GM19351 (cell line): Measurements from ENCODE around the gene ERCC5.

Source experiments
- ATAC-seq: cut with Tn5 transposase; IDR thresholded peaks from one replicate; pipeline ENCODE4 v1.9.1; 2021; ENCODE audit warnings: mild to moderate bottlenecking, moderate library complexity; ENCODE audit not compliant: unreplicated experiment

ERCC5 gene

DNA sequence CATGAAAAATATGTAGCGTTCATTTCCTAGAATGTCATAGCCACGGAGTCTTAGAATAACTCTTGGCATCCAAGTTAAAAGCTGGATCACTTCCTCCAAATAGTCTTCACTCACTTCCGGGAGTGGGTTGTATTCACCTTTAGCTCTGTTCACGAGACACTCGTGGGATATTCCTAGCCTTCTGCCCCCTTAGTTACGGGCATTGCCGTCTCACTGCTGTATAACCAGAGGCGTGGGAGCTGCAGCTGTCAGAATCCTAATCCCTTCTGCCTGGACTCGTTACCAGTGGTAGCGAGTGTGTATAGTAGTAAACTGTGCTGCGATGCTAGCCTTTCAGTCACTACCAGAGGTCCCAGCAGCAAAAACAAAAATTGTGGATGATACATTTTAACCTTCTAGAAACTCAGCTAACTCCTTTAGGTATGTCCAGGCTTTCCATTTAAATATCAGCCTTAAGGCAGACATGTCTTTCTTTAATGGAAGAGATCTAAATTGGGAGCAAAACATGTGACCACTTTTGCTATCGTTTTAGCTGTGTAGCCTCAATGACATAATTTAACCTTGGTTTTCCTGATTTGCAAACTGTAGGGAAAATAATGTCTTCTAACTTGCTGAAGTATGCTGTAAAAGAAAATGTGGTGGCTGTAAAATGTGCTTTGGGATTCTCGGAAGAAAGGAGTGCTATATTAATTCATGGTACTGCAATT lies 34.1 kb downstream of the ERCC5 start:
- ATAC-seq, result no peak

DNA sequence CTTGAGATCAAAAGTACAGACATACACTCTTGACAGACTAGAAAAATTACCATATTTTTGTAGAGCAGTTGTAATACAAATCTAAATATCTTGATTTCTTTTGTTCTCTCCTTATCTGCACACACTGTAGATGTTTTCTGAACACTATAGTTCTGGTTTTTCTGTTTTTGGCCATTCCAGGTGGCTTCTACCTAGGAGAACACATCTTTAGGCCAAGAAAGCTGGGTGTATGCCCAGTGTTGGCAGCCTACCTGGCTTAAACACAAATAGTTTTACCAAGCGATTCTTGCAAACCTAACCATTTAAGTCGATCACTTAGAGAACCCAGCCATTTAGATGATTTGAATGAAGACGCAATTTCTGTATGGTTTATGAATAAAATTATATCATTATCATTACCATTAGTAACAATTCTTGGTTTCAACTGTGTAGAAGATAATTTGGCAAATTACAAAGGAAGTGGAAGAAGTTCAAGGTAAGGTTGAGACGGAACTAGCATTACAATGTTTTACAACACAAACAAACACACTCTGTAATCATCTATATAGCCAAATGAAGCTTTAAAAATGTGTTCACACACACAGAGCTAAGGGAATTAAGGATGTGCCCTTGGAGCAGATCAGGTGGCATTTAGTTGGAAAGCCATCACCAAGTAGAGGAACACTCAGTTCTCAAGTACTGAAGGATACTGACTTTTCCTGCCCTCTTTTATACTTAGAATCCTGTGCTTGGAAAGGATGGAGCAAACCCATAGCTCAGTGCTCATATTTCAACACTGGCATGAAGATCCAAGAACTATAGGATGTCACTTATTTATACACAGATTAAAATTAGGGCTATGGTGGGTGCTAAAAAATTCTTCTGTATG lies 36.2 kb downstream of the ERCC5 start:
- ATAC-seq, result no peak

DNA sequence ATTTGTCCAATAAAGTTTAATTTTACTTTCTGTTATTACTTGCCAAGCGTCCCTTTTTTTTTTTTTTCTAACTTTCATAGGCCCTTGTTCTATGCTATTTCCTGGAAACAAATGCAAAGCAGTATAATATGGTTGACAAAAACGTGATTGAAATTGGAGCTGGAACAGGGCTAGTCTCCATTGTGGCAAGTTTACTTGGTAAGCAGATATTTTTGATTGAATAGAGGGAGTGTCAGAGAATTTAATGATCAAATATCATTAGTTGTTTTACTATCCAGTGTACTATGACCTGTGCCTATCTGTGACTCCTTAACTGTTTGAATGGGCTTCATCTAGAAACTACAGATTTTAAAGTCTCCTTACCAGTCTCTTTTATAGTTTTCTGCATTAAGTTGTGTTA lies 46.7 kb downstream of the ERCC5 start:
- ATAC-seq, result no peak

GRCh38 chr13:102897371-102898138 lies 51.7 kb downstream of the ERCC5 start:
- no peak for ATAC-seq

DNA sequence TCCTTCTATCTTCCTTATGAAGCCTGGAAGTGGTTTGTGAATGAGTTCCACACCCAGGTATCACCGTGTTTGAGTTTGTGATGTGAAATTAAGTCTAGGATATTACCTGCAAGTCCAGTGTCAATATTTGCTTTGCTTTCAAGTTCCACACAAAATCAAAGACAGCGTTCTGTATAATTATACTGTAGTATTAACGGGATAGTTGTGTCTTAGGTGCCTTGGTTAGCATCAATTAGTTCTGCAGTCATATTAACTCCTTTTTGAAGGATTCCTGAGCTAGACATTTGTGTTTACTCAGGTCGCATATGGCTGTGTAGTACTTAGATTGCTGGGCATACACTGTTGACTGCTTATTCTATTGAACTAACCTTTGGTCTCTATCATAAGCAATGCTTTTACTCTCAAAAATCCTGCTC lies 54.4 kb downstream of the ERCC5 start:
- ATAC-seq, result no peak

GRCh38 chr13:102901056-102901455 lies 55.2 kb downstream of the ERCC5 start:
- ATAC-seq, result no peak

DNA sequence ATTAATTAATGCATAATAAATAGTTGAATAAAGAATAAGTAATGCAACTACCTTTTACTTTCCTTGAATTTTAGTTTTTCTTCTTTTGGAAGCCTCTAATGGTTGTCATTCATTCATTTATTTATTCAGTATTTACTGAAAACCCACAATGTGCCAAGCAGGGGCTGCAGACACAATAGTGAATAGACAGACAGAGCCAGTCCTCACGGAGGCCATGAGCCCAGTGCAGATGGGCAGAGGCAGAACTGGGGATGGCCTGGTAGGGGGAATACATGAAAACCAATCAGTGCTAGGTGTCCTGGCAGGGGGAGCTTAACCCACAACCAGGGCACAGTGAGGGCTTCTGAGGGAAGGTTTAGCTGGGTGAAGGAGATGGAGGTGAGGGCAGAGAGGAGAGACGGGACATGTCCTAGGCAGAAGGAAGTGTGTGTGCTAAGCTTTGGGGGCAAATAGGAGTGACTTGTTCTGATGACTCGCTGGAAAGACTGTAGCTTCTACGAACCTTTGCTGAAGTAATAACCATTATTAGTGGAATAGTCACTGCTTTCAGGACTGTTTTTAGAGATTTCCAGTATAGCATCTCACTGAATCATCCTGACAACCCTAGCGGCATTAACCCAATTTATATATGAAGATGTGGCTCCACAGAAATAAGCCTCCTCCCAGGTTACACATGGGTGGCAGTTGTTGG lies 55.9 kb downstream of the ERCC5 start:
- no peak for ATAC-seq

GRCh38 chr13:102902789-102903347 lies 57.0 kb downstream of the ERCC5 start:
- no peak for ATAC-seq

GRCh38 chr13:102903659-102904407 lies 58.0 kb downstream of the ERCC5 start:
- no peak for ATAC-seq

GRCh38 chr13:102904408-102904862 lies 58.6 kb downstream of the ERCC5 start:
- no peak for ATAC-seq

DNA sequence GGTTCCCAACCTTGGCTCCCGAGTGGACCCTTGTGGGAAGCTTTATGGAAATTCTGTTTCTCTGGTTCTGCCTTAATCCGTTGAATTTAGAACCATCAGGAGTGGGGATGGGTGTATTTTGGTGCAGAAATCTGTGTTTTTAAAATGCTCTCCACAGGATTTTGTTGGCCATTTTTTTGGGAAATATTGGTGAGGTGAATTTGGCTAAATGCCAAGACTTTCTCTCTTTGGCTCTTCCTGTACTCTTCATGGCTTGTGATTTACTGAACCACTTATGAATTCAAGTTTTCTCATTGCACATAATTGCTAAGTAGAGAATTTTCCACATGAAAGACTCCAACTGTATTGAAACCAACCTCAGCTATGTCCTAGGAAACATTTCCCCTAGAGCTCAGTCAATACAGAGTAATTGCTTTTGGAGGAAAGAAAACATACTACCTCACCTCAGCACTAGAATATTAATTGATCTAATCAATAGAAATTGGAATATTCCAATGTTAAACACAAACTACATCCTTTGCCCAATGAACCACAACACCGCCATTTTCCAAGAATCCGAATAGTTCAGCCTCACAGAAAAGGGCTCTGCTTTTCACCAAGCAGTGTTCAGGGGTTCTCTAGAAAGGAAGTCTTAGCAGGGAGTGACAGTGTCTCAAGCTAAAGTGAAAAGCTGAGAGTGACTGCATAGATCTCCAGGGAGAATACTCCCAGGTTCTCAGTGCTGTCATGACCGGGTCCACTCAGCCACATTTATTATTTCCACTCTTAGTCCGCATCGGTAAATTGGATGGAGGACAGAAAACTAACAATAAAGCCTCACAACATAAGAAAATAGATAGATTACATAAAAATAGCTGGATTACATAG lies 60.3 kb downstream of the ERCC5 start:
- ATAC-seq, result no peak

DNA sequence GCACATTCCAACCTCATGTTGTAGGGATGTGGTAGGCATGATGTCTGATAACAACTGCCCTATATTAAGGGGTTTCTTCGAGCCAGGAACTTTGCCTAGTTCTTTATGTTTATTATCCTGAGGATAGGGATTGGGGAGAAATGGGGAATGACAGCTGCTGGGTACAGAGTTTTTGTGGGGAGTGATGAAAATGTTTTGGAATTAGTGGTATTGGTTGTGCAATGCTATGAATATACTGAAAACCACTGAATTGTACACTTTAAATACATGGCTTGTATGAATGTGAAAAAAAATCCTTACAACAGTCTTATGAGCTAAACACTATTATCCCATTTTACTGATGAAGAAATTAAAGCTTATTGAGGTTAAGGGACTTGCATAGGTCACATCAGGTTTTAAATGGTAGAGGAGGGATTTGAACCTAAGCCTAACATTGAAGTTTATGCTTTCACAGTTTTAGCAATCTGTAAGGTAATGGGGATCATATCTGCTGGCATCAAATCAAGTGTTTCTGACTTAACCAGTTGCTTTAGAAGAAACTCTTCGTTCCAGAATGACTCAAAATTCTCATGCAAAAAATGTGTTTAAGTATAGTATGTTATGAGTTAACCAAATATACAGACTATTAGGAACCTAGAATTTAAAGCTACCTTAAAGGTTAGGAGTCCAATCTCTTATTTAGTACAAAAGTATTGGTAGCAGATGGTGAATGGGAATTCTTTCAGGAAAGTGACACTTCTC lies 61.4 kb downstream of the ERCC5 start:
- ATAC-seq, result peak; percentile 75

GRCh38 chr13:102907886-102908515 lies 62.2 kb downstream of the ERCC5 start:
- ATAC-seq, result peak; percentile 6

DNA sequence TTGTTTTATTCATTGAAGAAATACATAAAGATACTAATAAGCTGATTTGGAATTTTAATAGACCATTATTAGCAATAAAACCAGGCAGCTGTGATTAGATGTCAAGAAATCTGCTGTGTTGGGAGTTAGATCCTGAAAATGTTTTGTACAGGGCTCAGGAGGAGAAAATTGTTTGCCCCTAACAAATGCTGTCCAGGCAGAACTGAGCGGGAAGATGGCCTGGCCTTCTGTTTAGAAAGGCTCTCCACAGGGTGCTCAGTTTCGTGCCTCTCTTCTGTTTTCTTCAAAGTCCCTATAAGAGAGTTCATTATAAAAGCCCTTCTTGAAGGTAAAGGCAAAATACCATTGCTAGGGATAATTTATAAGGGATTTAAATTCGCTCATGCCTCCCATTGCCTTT lies 64.1 kb downstream of the ERCC5 start:
- no peak for ATAC-seq

- ATAC-seq, result no peak
Measured at GRCh38 chr13:102911336-102911735, 65.5 kb downstream of the ERCC5 start.

- ATAC-seq, result no peak
Measured at GRCh38 chr13:102912599-102912998, 66.8 kb downstream of the ERCC5 start.

DNA sequence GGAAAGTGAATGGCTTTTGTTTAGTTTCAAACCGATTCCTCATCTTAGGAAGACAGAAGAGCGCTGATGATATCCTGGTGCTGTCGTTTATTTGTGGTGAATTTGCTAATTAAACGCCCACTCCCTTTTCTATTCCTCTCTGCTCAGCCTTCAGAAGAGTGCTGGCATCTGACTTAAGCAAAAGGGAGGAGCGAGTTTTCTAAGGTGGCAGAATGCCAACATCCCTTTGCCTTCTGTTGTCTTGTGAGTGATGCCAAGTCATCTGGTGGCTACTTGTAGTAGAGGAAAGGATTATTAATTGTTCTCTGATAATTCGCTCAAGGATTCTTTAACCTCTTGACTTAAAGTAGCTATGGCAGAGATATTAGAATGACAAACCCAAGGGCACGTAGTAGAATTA lies 68.1 kb downstream of the ERCC5 start:
- no peak for ATAC-seq
